Adipose tissue (tissue), 3 donors: Measurements from ENCODE around the gene PEX1. TPM values are rescaled to one million over a fixed set of nuclear protein-coding genes. Genes with fewer than 3 reads are reported as not detected.
A peak's percentile ranks its signal among the peaks of the same experiment; 100 is the strongest.
"Not testable (repeated sequence)": the region's sequence is repeated elsewhere in the genome, so short reads cannot be mapped to it uniquely, and the experiment has no call there.

ENCODE experiments used
- H3K27ac ChIP-seq: one replicate; pipeline ENCODE4 v1.5.1; 2013; ENCODE audit warnings: low read depth, low read length
- WGBS, 3 donors: extraction: QIAGEN DNeasy Blood & Tissue Kit; methylation state at CpG; one replicate each; pipeline ENCODE4 v1.1.7; 2013; 5-methylcytosine and 5-hydroxymethylcytosine counted together
- polyA plus RNA-seq, 3 donors: library from polyadenylated mRNA; stranded (reverse); fragments of 200-250 nt; gene quantifications; one replicate each; pipeline ENCODE4 v1.2.3, GENCODE V29; 2013
- donor health status: healthy with polysubstance abuse.
- donor health status: Bipolar disorder and iron deficiency.
- donor health status: healthy.

PEX1 gene
- 1 to 10 TPM; 7.2 to 9.5 (median 7.2) TPM for polyA plus RNA-seq

DNA sequence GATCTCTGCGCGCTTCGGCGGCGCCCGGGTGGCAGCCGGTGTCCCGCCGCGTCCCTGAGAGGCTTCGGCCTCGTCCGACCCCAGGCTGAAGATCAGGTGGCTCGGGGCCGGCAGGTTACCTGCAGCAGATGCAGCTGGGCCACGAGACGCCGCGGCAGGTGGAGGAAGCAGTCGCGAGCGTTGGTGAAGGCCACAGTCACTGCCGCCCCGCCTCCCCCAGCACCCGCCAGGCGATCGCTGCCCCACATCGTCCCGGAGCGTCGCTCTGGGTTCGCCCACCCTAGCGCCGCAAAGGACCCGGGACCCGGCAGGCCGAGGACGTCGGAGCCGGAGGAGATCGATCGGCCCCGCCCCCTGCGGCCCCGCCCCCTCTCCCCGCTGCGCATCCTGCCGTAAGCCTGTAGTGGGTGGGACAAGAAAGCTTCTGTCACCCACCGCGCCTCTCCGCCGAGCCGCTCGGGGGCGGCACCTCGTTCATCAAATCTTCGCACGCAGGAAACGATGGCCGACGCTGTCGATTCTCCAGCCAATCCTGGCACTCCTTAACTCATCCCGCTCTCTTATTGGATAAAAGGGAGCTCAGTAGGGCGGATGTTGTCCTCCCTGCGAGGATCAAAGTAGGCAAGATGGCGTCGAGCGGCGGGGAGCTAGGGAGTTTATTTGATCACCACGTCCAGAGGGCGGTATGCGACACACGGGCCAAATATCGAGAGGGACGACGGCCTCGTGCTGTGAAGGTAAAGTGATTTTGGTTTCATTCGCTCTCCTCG is at the start of gene PEX1, which contains the start of gene RBM48:
TSS of gene PEX1 (minus strand) at position 333 of the 770 bp plus-strand sequence. CDS start at position 248, 85 bp downstream.
TSS of gene RBM48 (plus strand) at position 608 of the 770 bp plus-strand sequence. CDS start at position 627, 19 bp downstream.
- 0 to 1% (median 0%) methylated on average over 71 to 79 of the region's 79 CpGs for WGBS, 3 donors
- peak within 1 kb of the TSS; percentile 71 for H3K27ac ChIP-seq

DNA sequence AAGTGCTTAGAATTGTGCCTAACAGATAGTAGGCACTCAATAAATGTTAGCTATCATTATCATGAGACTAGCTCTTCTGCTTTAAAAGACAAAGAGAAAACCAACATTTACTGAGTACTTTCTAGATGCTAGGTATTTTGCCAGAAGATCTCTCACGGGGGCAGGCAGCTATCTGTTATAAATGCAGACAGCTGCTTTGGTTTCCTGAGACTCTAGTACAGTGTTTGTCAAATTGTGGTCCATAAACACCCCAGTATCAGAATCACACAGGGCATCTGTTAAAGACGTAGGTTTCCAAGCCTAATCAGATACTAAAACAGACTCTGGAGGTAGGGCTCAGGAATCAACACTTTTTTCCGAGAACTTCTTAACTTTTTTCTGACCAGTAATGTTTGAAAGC is 48.0 kb upstream of the PEX1 start:
- H3K27ac ChIP-seq: no peak overlapping the region
- WGBS, 3 donors: 81 to 93% (median 91%) methylated on average over 3 of the region's 3 CpGs

DNA sequence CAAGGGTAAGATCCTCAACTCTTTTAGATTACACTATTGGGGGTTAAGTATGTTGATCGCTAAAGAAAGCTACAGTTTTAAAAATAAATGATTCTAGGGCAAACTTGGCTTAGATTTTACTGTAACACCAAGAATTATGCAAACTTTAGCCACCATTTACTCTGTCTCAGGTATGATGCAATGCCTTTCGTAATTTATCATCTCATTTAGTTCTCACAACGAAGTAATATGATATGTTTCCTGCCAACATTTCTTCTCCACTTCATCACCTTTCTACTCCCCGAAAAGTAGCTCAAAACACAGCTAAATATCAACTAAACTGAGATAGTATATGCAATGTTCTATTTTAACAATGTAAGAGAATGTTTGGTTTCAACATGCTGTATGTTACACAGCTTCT is 40.8 kb upstream of the PEX1 start:
- no peak overlapping the region for H3K27ac ChIP-seq
- 58 to 71% (median 66%) methylated on average over 4 of the region's 4 CpGs for WGBS, 3 donors

DNA sequence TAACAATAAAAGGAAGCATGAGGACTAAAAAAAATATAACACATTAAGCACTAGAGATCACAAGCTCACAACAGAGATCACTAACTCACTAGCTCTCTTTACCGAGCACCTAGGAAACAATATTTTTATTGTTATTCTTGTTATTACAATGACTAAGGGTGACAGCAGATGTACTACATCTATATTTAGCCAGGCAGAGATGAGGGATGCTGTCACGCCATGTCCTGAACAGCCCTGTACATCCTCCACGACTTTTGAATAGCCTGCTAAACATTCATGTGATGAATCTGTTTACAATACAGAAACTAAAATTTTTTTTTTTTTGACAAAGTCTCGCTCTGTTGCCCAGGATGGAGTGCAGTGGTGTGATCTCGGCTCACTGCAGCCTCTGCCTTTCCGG is 39.1 kb upstream of the PEX1 start:
- 91 to 94% (median 94%) methylated on average over 6 of the region's 6 CpGs for WGBS, 3 donors
- no peak overlapping the region for H3K27ac ChIP-seq

DNA sequence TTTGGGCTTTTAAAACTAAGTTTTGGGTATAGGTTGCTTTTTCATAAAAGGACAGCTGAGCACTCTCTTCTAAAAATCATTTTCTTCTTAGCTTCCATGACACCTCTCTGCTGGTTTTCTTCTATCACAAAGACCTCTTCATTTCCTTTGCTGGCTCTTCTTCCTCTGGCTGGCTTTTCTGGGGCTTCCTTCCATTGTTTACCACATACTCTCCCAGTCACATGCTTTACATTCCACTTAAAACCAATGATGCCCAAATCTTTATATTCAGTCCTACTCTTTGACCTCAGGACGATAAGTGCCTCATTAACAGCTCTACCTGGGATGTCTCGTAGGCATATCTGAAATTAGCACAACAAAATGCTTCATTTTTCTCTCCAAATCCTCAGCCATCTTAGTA is 35.0 kb upstream of the PEX1 start:
- H3K27ac ChIP-seq: no peak overlapping the region
- WGBS, 3 donors: 70 to 85% (median 81%) methylated on average over 2 of the region's 2 CpGs

DNA sequence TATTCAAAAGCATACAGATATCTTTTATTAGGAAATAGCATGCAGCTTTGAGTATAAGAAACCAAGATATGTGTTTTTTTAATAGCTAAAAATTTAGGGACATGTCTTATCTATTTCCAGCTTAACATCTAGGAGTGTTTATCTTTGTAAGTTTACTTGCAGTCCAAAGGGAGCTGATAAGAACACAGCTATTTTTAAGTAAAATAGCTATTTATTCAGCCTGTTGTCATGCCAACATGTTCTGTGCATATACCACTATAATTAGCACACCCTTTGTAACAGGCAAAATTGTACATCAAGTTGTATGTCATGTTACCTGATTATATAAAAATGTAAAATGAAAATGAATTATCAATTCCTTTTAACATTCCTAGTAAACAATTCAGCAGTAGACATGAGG is 32.3 kb upstream of the PEX1 start:
- H3K27ac ChIP-seq: no peak overlapping the region

DNA sequence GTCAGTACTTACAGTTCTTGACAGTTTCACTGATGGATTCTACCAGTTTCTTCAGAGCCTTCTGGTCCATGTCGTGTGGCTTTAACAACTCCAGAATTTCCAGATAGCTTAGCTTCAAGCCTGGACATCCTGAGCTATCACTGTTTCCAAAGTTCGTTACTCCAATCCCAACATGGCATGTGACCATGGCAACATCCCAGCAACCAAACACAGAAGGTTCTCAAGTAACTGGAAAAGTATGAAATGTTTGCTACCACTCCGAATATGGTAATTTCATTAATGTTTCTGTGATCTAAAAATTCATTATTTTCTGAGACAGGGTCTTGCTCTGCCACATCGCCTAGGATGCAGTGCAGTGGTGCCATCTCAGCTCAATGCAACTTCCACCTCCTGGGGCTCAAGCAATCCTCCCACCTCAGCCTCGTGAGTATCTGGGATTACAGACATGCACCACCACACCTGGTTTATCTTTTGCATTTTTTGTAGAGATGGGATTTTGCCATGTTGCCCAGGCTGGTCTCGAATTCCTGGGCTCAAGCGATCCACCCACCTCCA is 29.6 kb upstream of the PEX1 start:
- no peak overlapping the region for H3K27ac ChIP-seq
- WGBS, 3 donors: 90% methylated on average over 7 of the region's 7 CpGs

DNA sequence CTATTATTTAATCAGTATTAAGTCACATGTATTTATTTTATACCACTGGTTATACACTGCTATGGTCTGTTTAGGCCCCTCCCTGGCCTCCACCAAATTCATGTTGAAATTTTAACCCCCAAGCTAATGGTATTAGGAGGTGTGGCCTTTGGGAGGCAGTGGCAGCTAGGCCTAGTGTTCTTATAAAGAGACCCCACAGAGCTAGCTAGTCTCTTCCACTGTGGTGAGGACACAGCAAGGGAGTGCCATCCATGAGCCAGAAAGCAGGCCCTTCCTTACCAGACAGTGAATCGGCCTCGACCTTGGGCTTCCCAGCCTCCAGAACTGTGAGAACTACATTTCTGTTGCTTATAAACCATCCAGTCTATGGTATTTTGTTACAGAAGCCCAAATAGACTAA is 28.9 kb upstream of the PEX1 start:
- 89 to 98% (median 96%) methylated on average over 2 of the region's 2 CpGs for WGBS, 3 donors
- H3K27ac ChIP-seq: no peak overlapping the region

DNA sequence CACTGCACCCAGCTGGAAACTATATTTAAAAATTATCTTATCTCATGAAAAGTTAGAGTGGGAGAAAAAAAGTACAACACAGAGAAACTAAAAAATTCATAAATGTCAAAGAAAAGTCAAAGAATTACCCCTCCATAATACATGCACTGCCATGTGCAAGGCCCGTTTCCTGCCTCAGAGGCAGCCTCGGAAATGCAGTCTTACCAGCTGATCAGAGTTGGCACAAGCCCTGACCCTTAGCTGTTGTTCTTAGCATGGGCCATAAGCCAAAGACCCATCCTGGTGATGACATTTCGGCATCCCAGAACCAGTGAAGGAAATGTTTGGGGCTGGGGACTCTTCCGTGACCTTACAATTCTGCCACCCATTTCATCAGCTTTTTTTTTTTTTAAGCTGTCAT is 21.9 kb upstream of the PEX1 start:
- H3K27ac ChIP-seq: no peak overlapping the region
- WGBS, 3 donors: 53 to 74% (median 57%) methylated on average over 4 of the region's 4 CpGs

DNA sequence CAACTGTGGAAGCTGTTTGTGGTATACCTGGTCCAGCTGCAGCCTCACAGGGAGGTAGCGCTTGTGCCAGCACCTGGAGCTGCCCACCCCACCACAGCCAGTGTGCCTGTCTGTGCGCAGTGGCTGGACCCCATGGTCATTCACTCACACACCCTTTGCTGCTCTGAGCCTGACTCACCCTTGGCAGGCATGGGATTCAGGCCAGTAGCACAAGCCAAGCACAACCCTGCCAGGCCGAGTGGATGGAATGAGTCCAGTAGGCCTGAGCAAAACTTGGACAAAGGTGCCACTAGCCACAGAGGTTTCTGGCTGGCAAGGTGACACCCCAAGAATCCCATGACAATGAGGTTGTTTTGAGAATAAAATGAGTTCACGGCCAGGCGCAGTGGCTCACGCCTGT is 19.3 kb upstream of the PEX1 start:
- no peak overlapping the region for H3K27ac ChIP-seq
- WGBS, 3 donors: 83 to 90% (median 85%) methylated on average over 6 of the region's 6 CpGs

DNA sequence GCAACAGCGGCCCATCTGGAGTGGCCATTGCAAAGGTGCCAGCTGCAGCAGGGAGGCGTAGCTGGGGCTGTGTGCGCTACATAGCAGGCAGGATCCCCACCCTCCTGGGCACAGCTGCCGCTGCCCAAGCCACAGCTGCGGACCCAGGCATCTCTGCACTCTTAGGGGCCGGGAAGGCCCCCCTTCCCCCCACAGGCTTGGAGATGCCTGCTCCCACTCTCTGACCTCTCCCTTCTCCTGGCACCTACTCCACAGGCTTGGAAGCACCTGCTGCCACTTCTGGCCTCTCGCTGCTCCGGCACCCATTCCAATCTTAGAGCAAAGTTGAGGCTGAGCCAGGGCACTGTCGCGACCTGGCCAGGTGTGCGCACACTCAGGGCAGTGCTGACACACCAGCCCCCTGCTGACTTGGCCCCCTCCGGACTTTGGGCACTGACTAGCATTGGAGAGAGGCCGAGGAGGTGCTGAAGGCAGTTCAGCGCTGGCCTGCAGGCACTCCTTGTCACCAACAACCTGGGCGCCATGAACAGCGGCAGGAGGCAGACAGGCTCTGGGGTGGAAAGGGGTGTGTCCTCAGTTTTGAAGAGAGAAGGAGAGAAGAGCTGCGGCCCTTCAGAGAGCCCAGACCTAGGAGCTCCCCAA is 18.7 kb upstream of the PEX1 start:
- 88 to 91% (median 89%) methylated on average over 17 of the region's 17 CpGs for WGBS, 3 donors
- H3K27ac ChIP-seq: no peak overlapping the region

DNA sequence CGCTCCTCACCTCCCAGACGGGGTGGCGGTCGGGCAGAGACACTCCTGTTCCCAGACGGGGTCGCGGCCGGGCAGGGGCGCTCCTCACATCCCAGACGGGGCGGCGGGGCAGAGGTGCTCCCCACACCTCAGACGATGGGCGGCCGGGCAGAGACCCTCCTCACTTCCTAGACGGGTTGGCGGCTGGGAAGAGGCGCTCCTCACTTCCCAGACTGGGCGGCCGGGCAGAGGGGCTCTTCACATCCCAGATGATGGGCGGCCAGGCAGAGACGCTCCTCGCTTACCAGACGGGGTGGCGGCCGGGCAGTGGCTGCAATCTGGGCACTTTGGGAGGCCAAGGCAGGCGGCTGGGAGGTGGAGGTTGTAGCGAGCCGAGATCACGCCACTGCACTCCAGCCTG is 16.8 kb upstream of the PEX1 start:
- 93 to 96% (median 93%) methylated on average over 28 to 30 of the region's 30 CpGs for WGBS, 3 donors
- not testable (repeated sequence) for H3K27ac ChIP-seq

DNA sequence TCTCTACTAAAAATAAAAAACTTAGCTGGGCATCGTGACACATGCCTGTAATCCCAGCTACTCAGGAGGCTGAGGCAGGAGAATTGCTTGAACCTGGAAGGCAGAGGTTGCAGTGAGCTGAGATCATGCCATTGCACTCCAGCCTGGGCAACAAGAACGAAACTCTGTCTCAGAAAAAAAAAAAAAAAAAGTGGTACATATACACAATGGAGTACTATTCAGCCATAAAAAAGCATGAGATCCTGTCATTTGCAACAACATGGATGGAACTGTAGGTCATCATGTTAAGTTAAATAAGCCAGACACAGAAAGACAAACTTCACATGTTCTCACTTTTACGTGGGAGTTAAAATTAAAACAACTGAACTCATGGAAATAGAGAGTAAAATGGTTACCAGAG is 15.2 kb upstream of the PEX1 start:
- not testable (repeated sequence) for H3K27ac ChIP-seq
- WGBS, 3 donors: 89 to 90% (median 90%) methylated on average over 3 of the region's 3 CpGs

DNA sequence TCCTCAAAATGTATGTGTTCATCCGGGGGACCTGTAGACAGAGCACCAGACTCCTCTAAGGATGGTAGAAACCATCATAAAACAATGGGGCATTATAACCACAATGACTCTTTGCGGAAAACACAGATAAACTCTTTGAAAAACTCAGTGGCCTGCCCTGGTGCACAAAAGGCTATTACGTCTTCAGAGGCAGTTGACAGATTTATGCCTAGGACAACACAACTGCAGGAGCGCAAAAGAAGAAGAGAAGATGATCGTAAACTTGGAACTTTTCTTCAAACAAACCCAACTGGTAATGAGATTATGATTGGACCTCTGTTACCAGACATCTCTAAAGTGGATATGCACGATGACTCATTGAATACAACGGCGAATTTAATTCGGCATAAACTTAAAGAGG is 6.3 kb upstream of the PEX1 start:
- no peak overlapping the region for H3K27ac ChIP-seq
- 90 to 94% (median 93%) methylated on average over 9 of the region's 9 CpGs for WGBS, 3 donors

DNA sequence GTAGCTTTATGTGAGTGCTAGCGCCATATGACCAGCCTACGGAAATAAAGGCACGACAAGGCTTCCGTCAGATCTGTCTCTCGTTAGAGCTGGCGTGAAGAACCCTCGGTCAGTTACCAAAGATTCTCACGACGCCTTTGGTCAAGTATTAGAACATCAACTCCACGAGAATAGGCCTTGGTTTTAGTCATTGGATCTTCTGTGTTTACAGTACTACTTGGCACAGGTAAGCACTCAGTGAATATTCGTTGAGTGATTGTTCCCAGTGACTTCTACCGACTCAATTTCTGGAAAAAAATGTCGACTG is 591 bp upstream of the PEX1 start:
- 0% methylated on average over 13 of the region's 13 CpGs for WGBS, 3 donors
- H3K27ac ChIP-seq: peak overlapping the region; percentile 71

DNA sequence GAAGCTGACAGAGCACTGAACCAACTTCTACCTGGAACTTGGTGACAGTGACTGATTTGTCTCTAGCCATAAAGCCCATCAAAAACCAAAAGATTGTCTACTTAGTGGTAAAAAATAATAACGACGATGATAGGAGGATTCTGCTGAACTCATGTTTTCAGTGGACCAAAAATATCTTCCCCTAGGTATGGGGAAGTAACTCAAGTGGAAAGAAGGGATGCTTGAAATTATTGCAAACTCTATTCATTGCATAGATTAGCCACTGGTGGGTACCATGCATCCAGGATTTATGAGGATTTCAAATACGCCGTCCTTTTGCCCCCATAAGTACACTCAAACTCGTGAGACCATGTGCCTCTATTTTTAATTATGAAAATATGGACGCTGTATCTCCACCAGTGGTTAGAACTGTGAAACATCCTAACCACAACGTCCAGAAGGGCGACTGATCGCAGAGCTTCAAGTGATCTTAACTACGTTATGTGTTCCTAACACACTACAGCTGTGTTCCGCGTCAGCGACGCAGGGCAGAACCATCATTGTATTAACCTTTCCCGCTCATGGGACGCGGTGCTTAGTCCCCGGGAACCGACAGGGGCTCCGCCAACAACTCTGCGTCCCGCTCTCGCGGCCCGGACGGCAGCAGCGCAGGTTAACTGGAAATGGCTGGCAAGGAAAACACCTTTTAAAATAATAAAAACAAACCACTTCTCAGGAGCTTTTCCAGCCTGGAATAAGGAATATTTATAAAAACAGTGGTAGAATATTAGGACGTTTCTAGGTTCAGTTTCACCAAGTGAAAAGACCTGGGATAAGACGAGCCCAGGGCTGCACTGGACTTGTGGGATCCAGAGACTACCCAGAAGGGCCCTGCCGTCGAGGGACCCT is 776 bp downstream of the PEX1 start:
- WGBS, 3 donors: 1% methylated on average over 31 of the region's 31 CpGs
- no peak overlapping the region for H3K27ac ChIP-seq

DNA sequence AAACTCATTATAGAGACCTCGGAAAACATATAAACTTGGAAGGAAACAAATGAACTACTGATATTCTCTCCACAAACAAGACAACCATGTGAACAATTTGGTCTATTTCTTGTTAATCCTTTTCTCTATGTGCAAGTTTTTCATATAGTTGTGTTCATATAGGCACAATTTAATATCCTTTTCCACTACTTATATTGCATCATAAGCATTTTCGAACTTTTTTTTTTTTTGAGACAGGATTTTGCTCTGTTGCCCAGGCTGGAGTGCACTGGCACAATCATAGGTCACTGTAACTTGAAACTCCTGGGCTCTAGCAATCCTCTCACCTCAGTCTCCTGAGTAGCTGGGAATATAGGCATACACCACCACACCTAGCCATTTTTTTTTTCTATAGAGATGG is 5.2 kb downstream of the PEX1 start:
- H3K27ac ChIP-seq: no peak overlapping the region
- 77 to 94% (median 91%) methylated on average over 2 of the region's 2 CpGs for WGBS, 3 donors

DNA sequence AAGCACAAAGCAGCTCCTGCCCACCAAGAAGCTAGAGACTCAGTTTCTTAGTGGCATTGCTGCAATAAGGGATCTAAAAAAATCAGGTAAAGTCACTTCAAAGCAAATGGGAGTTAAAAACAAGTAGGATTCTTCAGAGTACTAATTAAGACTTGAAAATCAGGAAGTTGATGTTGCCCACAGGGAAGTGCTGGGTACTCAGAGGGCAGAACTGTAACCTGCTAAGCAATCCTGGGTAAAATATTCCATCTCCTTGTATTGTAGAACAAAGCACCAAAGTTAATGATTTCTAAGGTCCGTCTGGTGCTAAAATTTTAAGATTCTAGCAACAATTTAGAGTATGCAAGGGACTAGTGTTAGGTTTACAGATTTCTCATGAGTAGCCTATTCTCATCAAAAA is 8.3 kb downstream of the PEX1 start:
- H3K27ac ChIP-seq: no peak overlapping the region
- WGBS, 3 donors: 74 to 89% (median 84%) methylated on average over 1 of the region's 1 CpG

DNA sequence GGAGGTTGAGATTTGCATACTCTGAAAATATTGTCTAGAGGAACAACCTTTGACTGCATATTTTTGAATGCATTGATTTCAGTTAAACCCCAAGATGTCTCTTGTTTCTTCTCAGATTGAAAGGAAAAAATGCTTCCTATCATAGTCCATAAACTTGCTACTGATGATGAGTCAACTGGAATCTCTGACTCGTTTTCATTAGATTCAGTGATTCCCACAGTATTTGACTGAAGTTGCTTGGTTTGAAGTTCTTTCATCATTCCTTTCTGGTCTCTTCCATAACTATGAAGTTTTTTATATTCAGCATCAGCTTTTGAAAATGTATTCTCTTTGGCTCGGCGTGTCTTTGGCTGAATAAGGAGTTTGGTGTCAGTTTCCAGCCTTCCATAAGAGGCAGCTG is 10.7 kb downstream of the PEX1 start:
- no peak overlapping the region for H3K27ac ChIP-seq
- 87 to 91% (median 91%) methylated on average over 3 of the region's 3 CpGs for WGBS, 3 donors
